KMS-11 (cell line): ENCODE data around the gene PVALB.

ENCODE experiments used
- H2AFZ ChIP-seq: fragments of 200-600 bp; sonication (generic); 2 replicates; pipeline ENCODE4 v1.6.1; 2016; ENCODE audit warnings: antibody characterized with exemption, mixed run types, low read depth
- H3K27ac ChIP-seq: fragments of 200-600 bp; sonication (generic); 2 replicates; pipeline ENCODE4 v1.6.1; 2016; ENCODE audit warnings: mild to moderate bottlenecking, mixed run types
- H3K27me3 ChIP-seq: fragments of 200-600 bp; sonication (generic); 2 replicates; pipeline ENCODE4 v1.6.1; 2017; ENCODE audit warnings: mild to moderate bottlenecking, low read depth, mixed run types, moderate library complexity; ENCODE audit not compliant: insufficient read depth
- H3K36me3 ChIP-seq: fragments of 200-600 bp; sonication (generic); 2 replicates; pipeline ENCODE4 v1.6.1; 2017; ENCODE audit warnings: mild to moderate bottlenecking, mixed run types; ENCODE audit not compliant: insufficient read depth
- H3K4me1 ChIP-seq: fragments of 200-600 bp; sonication (generic); 2 replicates; pipeline ENCODE4 v1.6.1; 2016; ENCODE audit warnings: mild to moderate bottlenecking, low read depth, mixed run types; ENCODE audit not compliant: poor library complexity, severe bottlenecking
- H3K4me2 ChIP-seq: fragments of 200-600 bp; sonication (generic); 2 replicates; pipeline ENCODE4 v1.7.0; 2016; ENCODE audit warnings: mild to moderate bottlenecking, mixed run types
- H3K4me3 ChIP-seq: fragments of 200-600 bp; sonication (generic); IDR thresholded peaks from 2 replicates; pipeline ENCODE4 v1.6.1; 2017; ENCODE audit warnings: low read depth, low read length, mixed read lengths; ENCODE audit not compliant: insufficient read depth
- H3K79me2 ChIP-seq: fragments of 200-600 bp; sonication (generic); 2 replicates; pipeline ENCODE4 v1.6.1; 2016; ENCODE audit warnings: low read depth, mixed run types; ENCODE audit not compliant: insufficient read depth
- H3K9ac ChIP-seq: fragments of 200-600 bp; sonication (generic); 2 replicates; pipeline ENCODE4 v1.6.1; 2016; ENCODE audit warnings: mild to moderate bottlenecking, mixed run types
- H4K20me1 ChIP-seq: fragments of 200-600 bp; sonication (generic); 2 replicates; pipeline ENCODE4 v1.6.1; 2016; ENCODE audit warnings: mild to moderate bottlenecking, mixed run types; ENCODE audit not compliant: insufficient read depth
- TF ChIP-seq, protein P1 (sequence below): fragments of 200-600 bp; sonication (generic); conservative IDR thresholded peaks from 2 replicates; pipeline ENCODE4 v1.6.1; 2017; ENCODE audit warnings: low read depth, mild to moderate bottlenecking, antibody characterized with exemption, low read length, moderate library complexity, mixed read lengths

Gene PVALB

DNA sequence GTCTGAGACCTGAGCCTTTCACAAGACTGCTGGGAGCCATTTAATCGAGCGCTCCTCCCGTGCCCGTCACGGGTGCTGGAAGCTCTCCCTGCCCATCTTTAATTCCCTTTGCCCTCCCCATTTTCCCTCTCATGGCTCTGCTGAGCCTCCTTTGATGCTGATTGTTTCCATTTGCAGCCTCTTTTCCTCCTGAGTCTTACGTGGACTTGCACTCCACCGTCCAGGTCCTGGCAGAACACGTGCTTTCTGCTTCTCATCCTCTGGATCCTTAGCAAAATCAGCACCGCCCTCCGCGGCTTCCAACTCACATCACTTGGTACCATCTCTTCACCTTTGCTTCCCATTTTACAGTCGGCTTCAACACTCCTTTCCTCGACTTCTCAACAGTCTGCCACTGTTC, 48.2 kb downstream of the PVALB start:
- H3K27me3 ChIP-seq = no peaks in the 10 kb centered on the region; the same call in 1 of the 2 replicates
- TF ChIP-seq, protein P1, sequence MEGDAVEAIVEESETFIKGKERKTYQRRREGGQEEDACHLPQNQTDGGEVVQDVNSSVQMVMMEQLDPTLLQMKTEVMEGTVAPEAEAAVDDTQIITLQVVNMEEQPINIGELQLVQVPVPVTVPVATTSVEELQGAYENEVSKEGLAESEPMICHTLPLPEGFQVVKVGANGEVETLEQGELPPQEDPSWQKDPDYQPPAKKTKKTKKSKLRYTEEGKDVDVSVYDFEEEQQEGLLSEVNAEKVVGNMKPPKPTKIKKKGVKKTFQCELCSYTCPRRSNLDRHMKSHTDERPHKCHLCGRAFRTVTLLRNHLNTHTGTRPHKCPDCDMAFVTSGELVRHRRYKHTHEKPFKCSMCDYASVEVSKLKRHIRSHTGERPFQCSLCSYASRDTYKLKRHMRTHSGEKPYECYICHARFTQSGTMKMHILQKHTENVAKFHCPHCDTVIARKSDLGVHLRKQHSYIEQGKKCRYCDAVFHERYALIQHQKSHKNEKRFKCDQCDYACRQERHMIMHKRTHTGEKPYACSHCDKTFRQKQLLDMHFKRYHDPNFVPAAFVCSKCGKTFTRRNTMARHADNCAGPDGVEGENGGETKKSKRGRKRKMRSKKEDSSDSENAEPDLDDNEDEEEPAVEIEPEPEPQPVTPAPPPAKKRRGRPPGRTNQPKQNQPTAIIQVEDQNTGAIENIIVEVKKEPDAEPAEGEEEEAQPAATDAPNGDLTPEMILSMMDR = no peak
- H4K20me1 ChIP-seq = no peaks in the 10 kb centered on the region
- no peaks in the 10 kb centered on the region for H3K36me3 ChIP-seq
- H3K4me2 ChIP-seq = no peak overlapping the region
- H3K9ac ChIP-seq = no peak overlapping the region
- H3K4me3 ChIP-seq = no peak overlapping the region
- no peaks in the 10 kb centered on the region for H3K79me2 ChIP-seq
- H3K4me1 ChIP-seq = no peaks in the 10 kb centered on the region
- H2AFZ ChIP-seq = no peak overlapping the region
- H3K27ac ChIP-seq = no peak overlapping the region

DNA sequence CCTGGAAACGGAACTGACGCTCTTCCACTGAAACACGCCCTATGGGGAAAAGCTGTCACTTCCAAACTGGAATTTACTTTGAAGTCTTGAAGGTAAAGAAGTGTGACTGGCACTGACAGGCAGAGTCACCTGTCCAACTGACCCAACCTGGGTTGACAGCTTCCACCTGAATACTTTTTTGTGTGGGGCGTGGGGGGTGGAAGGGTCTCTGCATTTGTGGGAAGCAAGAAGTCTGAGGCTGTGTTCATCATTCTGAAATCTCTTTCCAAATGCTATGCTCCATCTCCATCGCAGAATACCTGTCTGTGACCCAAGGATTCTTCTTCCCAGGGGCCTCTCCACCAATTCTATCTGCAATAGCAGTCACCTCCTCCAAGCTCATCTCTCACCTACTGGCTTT, 48.7 kb downstream of the PVALB start:
- Histone ChIP-seq H3K27ac (no peak overlapping the region), H3K36me3 (no peaks in the 10 kb centered on the region), H3K4me3 (no peak overlapping the region), H4K20me1 (no peaks in the 10 kb centered on the region), H3K79me2 (no peaks in the 10 kb centered on the region), H3K9ac (no peak overlapping the region), H3K4me1 (no peaks in the 10 kb centered on the region), H2AFZ (no peak overlapping the region), H3K27me3 (no peaks in the 10 kb centered on the region; the same call in 1 of the 2 replicates), H3K4me2 (no peak overlapping the region)
- TF ChIP-seq, protein P1 = no peak

DNA sequence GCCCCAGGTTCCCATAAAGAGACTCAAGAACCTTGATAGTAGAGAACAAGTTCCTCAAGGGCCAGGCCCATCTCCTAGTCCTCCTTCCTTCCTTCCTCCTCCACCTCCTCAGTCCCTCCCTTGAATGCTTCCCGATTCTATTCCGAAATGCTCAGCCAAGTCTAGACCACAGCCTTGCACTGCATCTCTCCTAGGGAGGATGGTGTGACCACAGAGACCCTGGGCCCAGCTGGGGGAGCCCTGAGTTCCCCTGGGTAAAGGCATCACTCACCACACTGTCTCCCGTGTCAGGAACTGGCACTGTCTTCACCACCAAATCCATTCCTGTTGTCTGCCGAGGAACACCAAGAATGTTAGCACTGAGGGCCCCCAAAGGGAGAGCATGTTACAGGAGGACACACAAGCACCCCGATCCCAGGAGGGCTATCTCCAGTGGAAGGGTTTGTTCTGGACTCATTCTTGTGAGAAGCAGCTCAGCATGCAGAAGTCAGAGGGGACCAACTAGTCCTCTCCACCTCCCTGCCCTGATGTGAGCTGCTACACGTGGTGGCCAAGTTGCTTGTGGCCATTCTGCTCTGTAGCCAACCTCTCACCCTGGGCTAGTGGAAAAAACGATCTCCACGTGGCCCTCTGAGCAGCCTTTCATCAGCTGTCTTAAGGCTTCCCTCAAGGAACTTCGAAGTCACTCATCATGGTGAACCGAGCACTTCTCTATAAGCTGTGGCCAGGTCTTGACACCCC, 49.6 kb downstream of the PVALB start:
- H3K4me2 ChIP-seq = no peak overlapping the region
- no peak overlapping the region for H3K27ac ChIP-seq
- H3K9ac ChIP-seq = no peak overlapping the region
- H3K36me3 ChIP-seq = no peaks in the 10 kb centered on the region
- H3K79me2 ChIP-seq = no peaks in the 10 kb centered on the region
- no peaks in the 10 kb centered on the region for H3K4me1 ChIP-seq
- H3K27me3 ChIP-seq = no peaks in the 10 kb centered on the region; the same call in 1 of the 2 replicates
- H4K20me1 ChIP-seq = no peaks in the 10 kb centered on the region
- H3K4me3 ChIP-seq = no peak overlapping the region
- no peak overlapping the region for H2AFZ ChIP-seq
- TF ChIP-seq, protein P1 = no peak

DNA sequence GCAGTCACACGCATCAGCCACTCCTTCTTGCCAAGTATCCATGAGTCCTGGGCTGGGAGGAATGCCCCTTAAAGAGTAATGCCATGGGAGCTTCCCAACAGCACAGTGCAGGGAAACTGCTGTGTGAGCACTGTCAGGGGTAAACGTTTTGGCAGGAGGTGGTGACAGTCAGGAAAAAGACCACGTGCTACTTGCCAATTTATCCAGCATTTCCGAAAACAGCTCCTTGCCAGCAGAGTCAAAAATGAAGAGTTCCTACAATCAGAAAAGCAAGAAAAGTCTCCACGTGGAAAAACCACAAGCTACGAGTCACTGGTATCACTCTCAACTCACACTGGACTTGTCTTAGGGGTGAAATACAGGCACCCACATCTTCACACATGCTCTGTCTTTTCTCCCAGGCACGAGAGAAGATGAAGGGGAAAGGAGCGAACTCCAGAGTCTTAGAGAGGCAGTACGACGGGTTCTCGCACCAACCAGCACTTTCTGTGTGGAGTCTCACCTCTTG, 50.8 kb downstream of the PVALB start:
- Histone ChIP-seq H3K4me1 (no peaks in the 10 kb centered on the region), H3K4me2 (no peak overlapping the region), H3K27me3 (no peaks in the 10 kb centered on the region; the same call in 1 of the 2 replicates), H3K4me3 (no peak overlapping the region), H3K79me2 (no peaks in the 10 kb centered on the region), H3K9ac (no peak overlapping the region), H3K36me3 (no peaks in the 10 kb centered on the region), H2AFZ (no peak overlapping the region), H3K27ac (no peak overlapping the region), H4K20me1 (no peaks in the 10 kb centered on the region)
- TF ChIP-seq, protein P1 = no peak
